Measurements from ENCODE around the gene ELOB.

ELOB gene

DNA sequence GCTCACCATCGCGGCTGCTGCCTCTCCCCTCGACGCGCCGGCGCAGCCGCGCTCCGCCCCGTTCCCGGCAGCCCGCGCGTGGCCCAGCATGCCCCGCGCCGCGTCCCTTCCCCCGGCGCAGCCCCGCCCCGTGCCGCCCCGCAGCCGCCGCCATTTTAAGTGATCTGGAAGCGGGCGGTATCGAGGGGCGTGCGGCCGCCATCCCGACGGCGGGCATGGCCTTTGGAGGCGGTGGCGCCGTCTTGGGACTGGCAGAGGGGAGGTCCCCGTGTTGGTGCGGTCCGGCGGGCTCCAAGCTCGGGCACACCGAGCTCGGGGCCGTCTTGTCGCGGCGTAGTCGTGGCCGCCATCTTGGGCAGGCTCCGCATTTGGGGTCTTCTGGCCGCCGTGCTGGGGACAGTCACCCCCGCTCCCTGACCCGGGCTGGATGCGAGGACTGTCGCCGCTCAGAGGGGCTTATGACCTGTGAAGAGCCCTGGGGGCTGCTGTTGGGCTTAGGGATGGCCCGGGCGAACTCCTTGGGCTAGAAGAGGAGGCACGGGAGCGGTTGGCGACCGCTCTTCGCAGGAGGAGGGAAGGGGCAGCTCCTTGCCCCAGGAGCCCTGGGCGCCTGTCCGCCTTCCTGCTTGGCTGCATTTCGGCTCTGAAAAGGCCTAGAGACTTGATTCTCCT lies at the start of gene ELOB:
Gene ELOB (minus strand): TSS at position 50 of the 672 bp plus-strand sequence. CDS start 41 bp downstream, at position 9.
- Histone ChIP-seq H3K9ac (peak within 1 kb of the TSS; percentile 100), H3K27me3 (ENCODE audit: control insufficient read depth, insufficient read depth, low read length) (no peaks in the 10 kb centered on the region), H3K4me1 (peaks cover 11% of the 10 kb centered on the region), H3K4me2 (ENCODE audit: low read length) (peak within 1 kb of the TSS; percentile 96), H3K4me3 (ENCODE audit: low read depth, low read length) (peak within 1 kb of the TSS; percentile 98), H3K27ac (peak within 1 kb of the TSS; percentile 99), H3K9me3 (ENCODE audit: control insufficient read depth, low read length) (no peaks in the 10 kb centered on the region), H2AFZ (peak within 1 kb of the TSS; percentile 98), H3K79me2 (peaks cover 17% of the 10 kb centered on the region), H3K36me3 (ENCODE audit: control insufficient read depth, insufficient read depth, low read length) (no peaks in the 10 kb centered on the region)
- TF ChIP-seq CTCF (IDR thresholded peaks at IDR 0.05) = no peak

DNA sequence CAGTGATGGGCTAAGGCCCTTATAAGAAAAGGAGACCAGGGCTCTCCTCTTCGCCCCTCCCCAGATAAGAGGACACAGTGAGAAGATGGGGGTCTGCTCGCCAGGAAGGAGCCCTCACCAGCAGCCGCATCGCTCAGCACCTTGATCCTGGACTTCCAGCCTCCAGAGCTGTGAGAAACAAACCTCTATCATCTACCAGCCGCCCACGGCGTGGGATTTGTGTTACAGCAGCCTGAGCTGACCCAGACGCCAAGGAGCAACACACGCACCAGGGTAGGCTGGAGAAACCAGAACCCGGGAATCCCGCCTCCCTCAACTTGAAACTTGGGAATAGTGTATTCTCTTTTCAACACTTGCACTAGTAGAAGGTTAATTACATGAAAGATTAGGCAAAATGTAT lies 48.8 kb upstream of the ELOB start:
- TF ChIP-seq CTCF (IDR thresholded peaks at IDR 0.05) = no peak

DNA sequence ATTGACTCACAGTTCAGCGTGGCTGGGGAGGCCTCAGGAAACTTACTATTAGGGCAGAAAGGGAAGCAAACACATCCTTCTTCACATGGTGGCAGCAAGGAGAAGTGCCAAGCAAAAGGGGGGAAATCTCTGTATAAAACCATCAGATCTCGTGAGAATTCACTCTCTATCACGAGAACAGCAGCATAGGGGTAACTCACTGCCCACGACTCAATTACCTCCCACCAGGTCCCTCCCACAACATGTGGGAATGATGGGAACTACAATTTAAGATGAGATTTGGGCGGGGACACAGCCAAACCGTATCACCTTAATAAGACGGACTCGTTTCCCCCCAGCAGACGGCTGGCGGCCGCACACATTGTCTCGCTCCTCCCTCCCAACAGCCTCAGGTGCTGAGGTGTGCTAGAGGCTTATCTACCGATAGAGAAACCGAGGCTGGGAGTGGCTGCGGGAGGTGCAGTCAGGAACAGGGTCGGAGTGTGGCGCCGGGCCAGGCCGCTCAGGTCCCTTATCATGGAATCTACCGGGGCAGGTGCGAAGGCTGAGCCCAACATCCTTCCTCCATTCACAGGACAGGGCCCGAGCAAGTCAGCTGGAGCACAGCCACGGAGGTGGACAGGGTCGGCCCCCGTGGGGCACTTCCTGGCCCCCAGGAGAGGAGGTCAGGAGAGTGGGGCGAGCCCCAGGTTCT lies 48.1 kb upstream of the ELOB start:
- Histone ChIP-seq H3K27ac (no peak overlapping the region), H3K9ac (no peak overlapping the region), H3K9me3 (ENCODE audit: control insufficient read depth, low read length) (no peaks in the 10 kb centered on the region), H3K4me3 (ENCODE audit: low read depth, low read length) (no peak overlapping the region), H3K27me3 (ENCODE audit: control insufficient read depth, insufficient read depth, low read length) (no peaks in the 10 kb centered on the region), H3K79me2 (no peaks in the 10 kb centered on the region), H3K4me1 (peaks cover 10% of the 10 kb centered on the region), H3K36me3 (ENCODE audit: control insufficient read depth, insufficient read depth, low read length) (no peaks in the 10 kb centered on the region), H2AFZ (no peak overlapping the region), H3K4me2 (ENCODE audit: low read length) (no peak overlapping the region)
- TF ChIP-seq CTCF (IDR thresholded peaks at IDR 0.05) = no peak

More for the DNA sequence above, 48.8 kb upstream of the ELOB start:
- no peaks in the 10 kb centered on the region for H3K36me3 ChIP-seq (ENCODE audit: control insufficient read depth, insufficient read depth, low read length)
- no peak overlapping the region for H3K27ac ChIP-seq
- peaks cover 17% of the 10 kb centered on the region for H3K4me1 ChIP-seq
- no peaks in the 10 kb centered on the region for H3K27me3 ChIP-seq (ENCODE audit: control insufficient read depth, insufficient read depth, low read length)
- peaks cover 2% of the 10 kb centered on the region for H3K79me2 ChIP-seq
- H3K9ac ChIP-seq = no peak overlapping the region
- H2AFZ ChIP-seq = no peak overlapping the region
- H3K4me3 ChIP-seq (ENCODE audit: low read depth, low read length) = no peak overlapping the region
- H3K4me2 ChIP-seq (ENCODE audit: low read length) = no peak overlapping the region
- H3K9me3 ChIP-seq (ENCODE audit: control insufficient read depth, low read length) = no peaks in the 10 kb centered on the region

DNA sequence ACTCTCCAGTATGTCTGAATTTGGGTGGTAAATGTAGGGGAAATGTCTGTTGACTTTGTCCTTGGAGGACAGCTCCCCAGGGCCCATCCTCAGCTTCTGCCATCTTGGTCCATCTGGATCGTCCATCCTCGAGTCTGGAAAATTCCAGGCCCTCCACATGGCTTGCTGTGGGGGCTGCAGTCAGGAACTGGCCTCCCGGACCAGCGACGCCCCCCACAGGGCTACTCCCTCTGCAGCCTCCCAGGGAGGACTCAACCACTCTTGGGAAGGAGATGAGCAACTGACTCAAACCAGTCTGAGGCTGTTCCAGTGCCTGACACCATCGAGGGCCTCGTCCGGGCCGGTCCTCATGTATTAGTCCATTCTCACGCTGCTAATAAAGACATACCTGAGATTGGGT lies 47.5 kb upstream of the ELOB start:
- Histone ChIP-seq H3K36me3 (ENCODE audit: control insufficient read depth, insufficient read depth, low read length) (no peaks in the 10 kb centered on the region), H3K9ac (no peak overlapping the region), H3K4me2 (ENCODE audit: low read length) (no peak overlapping the region), H3K9me3 (ENCODE audit: control insufficient read depth, low read length) (no peaks in the 10 kb centered on the region), H3K27ac (no peak overlapping the region), H3K79me2 (no peaks in the 10 kb centered on the region), H3K27me3 (ENCODE audit: control insufficient read depth, insufficient read depth, low read length) (no peaks in the 10 kb centered on the region), H3K4me3 (ENCODE audit: low read depth, low read length) (no peak overlapping the region), H2AFZ (no peak overlapping the region), H3K4me1 (peaks cover 4% of the 10 kb centered on the region)
- no peak for TF ChIP-seq CTCF (IDR thresholded peaks at IDR 0.05)

Measured in parathyroid adenoma (tissue), 2 donors.